Measurements from ENCODE around the gene SLC25A29.
"Not testable (repeated sequence)": the region's sequence is repeated elsewhere in the genome, so short reads cannot be mapped to it uniquely, and the experiment has no call there.

The SLC25A29 gene

DNA sequence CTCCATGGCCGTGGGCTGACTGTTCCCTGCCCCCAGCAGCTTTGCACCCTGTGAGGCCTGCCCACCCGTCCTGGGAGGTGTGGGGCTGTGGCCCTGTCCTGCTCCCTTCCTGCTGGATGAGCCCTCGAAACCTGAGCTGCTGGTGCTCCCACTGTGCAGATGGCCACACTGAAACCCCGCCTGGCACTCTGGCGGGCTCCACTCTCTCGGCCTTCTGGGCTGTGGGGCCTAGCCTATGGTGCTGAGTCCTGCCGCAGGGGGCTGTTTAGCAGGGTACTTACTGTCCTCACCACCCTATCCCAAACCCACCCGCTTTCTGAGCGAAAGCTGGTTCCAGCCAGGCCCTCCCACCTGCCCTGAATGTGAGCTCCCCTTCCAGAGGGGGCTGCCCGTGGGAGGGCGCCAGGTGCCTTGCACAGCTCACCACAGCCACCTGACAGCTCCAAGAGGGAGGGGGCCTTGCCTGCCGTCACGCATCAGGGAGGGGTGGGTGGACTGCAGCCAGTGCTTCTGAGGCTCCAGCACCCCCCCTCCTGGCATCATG is 24.2 kb upstream of the SLC25A29 start:
- no peak for DNase-seq

DNA sequence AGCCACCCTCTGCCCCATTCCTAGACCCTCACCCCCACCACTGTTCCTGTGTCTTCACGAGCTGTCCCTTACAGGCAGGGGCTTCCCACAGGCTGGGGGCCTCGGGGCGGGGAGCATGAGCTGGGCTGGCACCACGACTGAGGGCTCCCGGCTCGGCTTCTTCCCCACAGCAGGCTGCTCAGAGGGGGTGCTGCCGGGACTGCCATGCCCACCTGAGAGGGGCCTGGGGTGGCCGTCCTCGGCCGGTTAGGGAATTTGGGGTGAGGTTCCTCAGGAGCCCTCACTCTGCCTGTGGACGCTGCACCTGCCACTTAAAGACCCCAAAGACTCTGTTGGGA is 23.7 kb upstream of the SLC25A29 start:
- DNase-seq: no peak

- no peak for DNase-seq
Observed at GRCh38 chr14:100329233-100330006, 23.2 kb upstream of the SLC25A29 start.

DNA sequence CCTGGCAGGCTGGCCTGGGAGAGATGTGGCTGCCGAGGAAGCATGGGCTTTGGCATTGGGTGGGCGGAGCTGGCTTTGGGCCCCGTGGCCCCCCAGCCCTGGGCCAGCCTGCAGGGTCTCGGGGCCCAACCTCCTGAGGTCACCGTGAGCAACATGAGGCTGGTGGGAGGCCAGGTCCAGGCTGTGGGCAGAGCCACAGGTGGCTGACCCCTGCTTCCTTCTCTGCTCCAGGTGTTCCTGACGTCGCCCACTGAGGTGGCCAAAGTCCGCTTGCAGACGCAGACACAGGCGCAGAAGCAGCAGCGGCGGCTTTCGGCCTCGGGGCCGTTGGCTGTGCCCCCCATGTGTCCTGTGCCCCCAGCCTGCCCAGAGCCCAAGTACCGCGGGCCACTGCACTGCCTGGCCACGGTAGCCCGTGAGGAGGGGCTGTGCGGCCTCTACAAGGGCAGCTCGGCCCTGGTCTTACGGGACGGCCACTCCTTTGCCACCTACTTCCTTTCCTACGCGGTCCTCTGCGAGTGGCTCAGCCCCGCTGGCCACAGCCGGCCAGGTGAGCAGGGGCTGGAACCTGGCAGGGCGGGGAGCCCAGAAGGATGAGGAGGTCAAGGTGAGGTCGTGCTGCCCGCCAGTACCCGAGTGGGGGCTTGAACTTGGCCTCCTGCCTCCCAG is 22.4 kb upstream of the SLC25A29 start:
- DNase-seq: no peak

- DNase-seq: no peak
Observed at GRCh38 chr14:100327128-100327527, 20.9 kb upstream of the SLC25A29 start.

DNA sequence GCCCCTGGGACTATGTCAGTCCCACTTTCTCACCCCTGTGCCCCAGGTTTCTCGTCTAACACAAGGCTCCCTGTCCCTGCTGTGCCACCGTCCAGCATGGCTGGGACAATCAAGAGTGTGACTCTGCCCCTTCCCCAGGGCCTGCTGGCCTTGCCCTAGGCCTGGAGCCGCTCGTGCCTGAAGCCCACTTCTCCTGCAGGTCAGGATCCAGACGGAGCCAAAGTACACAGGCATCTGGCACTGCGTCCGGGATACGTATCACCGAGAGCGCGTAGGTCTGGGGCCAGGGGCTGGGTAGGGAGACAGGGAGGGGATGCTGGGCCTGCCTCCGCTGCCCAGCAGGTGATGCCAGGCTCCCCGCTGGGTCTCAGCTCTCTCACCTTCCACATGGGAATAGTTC is 19.7 kb upstream of the SLC25A29 start:
- DNase-seq: no peak

GRCh38 chr14:100325231-100325632 is 19.0 kb upstream of the SLC25A29 start:
- no peak for DNase-seq

GRCh38 chr14:100323942-100324307 is 17.7 kb upstream of the SLC25A29 start:
- no peak for DNase-seq

- no peak for DNase-seq
Observed at GRCh38 chr14:100323121-100323941, 17.1 kb upstream of the SLC25A29 start, which contains the start of gene SLC25A47. Gene SLC25A47 (plus strand): TSS chr14:100323339. CDS start chr14:100323415, 76 bp downstream.

DNA sequence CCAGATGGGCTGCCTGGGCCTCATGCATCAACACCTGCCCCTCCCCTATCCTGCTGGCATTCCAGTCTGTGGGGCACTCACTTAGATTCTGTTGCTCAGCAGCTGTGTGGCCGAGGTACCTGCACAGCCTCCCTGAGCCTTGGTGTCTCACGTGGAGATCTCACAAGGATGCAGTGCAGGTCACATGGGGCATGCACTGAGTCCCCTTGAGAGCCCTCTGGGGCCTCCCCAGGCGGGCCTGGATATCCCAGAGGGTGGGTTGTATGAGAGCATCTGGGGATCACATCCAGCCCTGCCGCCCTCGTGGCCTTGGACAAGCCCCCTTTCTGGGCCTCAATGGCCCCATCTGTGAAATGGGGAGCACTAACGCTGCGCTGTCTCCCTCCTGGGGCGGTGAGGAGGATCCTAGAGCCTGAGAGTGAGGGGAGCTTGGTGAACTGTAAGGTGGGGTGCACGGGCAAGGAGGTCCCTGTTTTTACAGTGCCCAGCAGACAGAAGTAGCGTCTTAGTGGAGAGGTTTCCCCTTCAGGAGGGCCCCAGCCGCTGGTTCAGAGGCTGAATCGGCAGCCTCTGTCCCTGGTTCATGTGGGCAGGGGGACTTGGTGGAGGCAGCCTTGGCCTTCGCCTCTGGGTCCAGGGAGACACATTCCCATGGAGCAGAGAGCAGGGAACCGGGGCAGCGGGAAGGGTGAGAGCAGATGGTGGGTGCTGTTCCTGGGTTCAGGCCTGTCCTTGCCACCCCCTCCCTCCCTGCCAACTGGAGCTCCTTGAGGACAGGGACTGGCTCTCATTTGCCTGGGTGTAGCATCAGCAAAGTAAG is 16.1 kb upstream of the SLC25A29 start:
- DNase-seq: no peak

GRCh38 chr14:100321473-100322137 is 15.4 kb upstream of the SLC25A29 start:
- DNase-seq: no peak

- no peak for DNase-seq
Observed at GRCh38 chr14:100320157-100320856, 14.1 kb upstream of the SLC25A29 start.

DNA sequence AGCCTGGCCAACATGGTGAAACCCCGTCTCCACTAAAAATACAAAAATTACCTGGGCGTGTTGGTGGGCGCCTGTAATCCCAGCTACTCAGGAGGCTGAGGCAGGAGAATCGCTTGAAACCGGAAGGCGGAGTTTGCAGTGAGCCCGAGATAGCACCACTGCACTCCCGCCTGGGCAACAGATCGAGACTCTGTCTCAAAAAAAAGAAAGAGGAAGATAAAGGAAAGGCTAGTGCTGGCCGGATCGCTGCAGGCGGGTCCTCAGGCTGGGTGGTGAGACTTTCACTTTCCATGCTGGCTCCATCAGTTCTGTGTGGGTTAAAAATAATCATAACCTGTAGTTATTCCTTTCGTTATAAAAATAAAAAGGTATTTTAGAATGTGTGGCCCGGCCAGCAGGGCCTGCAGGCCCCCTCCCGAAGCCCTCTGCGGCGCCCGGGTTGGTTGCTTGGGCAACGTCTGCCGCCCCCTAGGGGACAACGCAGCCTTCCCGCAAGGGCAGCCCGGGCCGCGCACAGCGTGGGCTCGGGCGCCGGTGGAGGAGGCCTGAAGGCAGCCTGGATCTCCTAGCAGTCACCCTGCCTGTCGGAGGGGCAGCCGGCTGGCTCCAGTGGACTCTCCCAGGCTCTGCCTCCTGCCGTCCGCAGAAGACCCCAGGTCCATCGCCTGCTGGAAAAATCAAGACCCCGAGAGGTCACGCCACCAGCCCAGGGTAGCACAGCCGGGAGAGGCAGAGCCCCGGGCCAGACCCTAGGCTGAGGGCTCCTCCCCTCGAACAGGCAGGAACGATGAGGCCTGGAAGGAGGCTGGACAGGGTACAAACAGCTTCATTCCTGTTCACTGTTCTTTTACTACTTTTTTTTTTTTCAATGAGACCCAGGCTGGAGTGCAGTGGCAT is 11.9 kb upstream of the SLC25A29 start:
- DNase-seq: peak; percentile 67

DNA sequence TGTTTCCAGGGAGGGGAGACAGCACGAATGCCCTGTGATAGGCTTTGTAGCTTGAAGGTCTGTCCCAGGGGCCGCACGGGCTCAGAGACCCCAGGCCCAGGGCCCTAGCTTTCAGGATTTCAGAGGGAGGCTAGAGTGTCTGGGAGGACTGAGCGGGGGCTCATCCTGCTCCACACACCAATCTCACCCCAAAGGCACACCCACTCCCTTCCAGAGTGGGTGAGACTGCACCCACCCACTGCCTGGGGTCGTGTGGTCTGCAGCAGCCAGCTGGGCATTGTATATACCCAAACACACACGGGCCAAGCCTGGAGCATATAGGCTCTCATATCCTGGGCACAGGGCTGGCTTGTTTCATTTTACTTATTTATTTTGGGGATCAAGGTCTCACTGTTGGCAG is 11.1 kb upstream of the SLC25A29 start:
- DNase-seq: no peak

GRCh38 chr14:100314724-100315123 is 8.5 kb upstream of the SLC25A29 start:
- no peak for DNase-seq

GRCh38 chr14:100313464-100314230 is 7.4 kb upstream of the SLC25A29 start:
- no peak for DNase-seq

- no peak for DNase-seq
Observed at GRCh38 chr14:100312877-100313400, 6.7 kb upstream of the SLC25A29 start.

- not testable (repeated sequence) for DNase-seq
Observed at GRCh38 chr14:100312110-100312876, 6.0 kb upstream of the SLC25A29 start.
